ENCODE measurements around the gene SCAANT1. TPM values are rescaled to one million over a fixed set of nuclear protein-coding genes. Genes with fewer than 3 reads are reported as not detected.

The SCAANT1 gene
- total and polyA plus RNA-seq, 2 donors (not counting 1 experiment from before 2014, with no cell fraction given), result 1.7 TPM; not detected in 1

- Histone ChIP-seq H3K79me2 (ENCODE audit: control insufficient read depth, insufficient read depth, low read length) (peaks cover 30% of the 10 kb centered on the region), H3K4me1 (ENCODE audit: control insufficient read depth in 2 of 2, insufficient read depth in 2 of 2, low read length in 2 of 2) (peaks cover 3 to 4% of the 10 kb centered on the region in 2 donors), H2AFZ (ENCODE audit: insufficient read depth, low read depth, low read length, poor library complexity, severe bottlenecking) (no peak overlapping the region), H3K27me3 (replicated peaks in 1 of 4; ENCODE audit: control extremely low read depth in 1 of 4, control insufficient read depth in 3 of 4, insufficient read depth in 4 of 4, low read length in 3 of 4) (no peaks in the 10 kb centered on the region), H3K4me3 (ENCODE audit: control extremely low read depth in 1 of 5, extremely low read depth in 1 of 5, insufficient read depth in 1 of 5, low read depth in 2 of 5, low read length in 4 of 5) (no peak overlapping the region), H3K9ac (ENCODE audit: low read length) (no peak overlapping the region), H3K27ac (ENCODE audit: low read length in 2 of 2) (no peak overlapping the region), H3K36me3 (replicated peaks in 1 of 2; ENCODE audit: control extremely low read depth in 1 of 2, control insufficient read depth in 1 of 2, extremely low read depth in 1 of 2, insufficient read depth in 2 of 2, low read length in 1 of 2) (peaks cover 0 to 14% of the 10 kb centered on the region in 2 experiments), H3K4me2 (replicated peaks; ENCODE audit: low read depth, low read length, poor library complexity, severe bottlenecking) (no peak overlapping the region), H3K9me3 (ENCODE audit: control extremely low read depth in 1 of 3, control insufficient read depth in 2 of 3, insufficient read depth in 1 of 3, low read length in 2 of 3) (peaks cover 0 to 2% (median 0%) of the 10 kb centered on the region in 3 donors), H4K20me1 (ENCODE audit: control insufficient read depth, insufficient read depth, low read length, poor library complexity, severe bottlenecking) (peaks cover 8% of the 10 kb centered on the region)
- intact Hi-C loops (cut with micrococcal nuclease), result no loop called here
- H3K27me3 Mint-ChIP-seq, result no peaks in the 10 kb centered on the region
- no peaks in the 10 kb centered on the region for H3K9me3 Mint-ChIP-seq (ENCODE audit: insufficient read depth)
- peaks cover 7% of the 10 kb centered on the region for H3K4me1 Mint-ChIP-seq
- no CpG with 5 or more reads among the region's 4 CpGs for WGBS (ENCODE audit: insufficient coverage)
- ATAC-seq (ENCODE audit: low read depth), result no peak
- no peak overlapping the region for H3K27ac Mint-ChIP-seq
- H3K4me3 Mint-ChIP-seq, result no peak overlapping the region
- DNase-seq, result no peak
- TF ChIP-seq CTCF (IDR thresholded peaks at IDR 0.05) (no peak), EZH2 (IDR thresholded peaks at IDR 0.05; ENCODE audit: borderline replicate concordance, insufficient read depth, low read depth, low read length, poor library complexity, severe bottlenecking) (no peak)
- ChIA-PET POLR2A (no interaction called here), CTCF (interaction anchor here (0.6 to 1.7 kb wide), 3 partner anchors 16 to 578 kb away, joined by 3 to 5 read pairs (median 3); no protein-coding TSS in a partner anchor)
These were observed 6.2 kb downstream of the SCAANT1 start for GRCh38 chr3:63905731-63906620.

DNA sequence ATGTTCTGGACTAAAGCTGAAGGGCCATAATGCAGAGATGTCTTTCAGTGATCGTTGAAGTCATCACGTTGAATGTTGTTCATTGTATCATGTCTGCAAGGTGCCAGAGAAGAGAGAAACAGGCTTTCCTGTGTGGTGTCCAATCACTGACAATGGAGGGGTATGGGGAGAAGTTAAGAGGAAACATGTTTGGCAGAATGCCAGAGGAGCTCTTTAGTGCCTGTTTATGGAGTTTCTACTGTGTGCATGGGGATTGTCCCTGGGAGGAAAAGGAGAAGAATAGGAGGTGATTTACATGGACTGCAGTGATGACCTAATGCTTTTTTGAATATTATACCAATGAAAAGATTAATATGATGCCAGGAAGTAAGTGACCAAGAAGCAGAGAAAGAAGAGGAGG lies 11.7 kb downstream of the SCAANT1 start:
- Histone ChIP-seq H3K4me2 (replicated peaks; ENCODE audit: low read depth, low read length, poor library complexity, severe bottlenecking) (no peak overlapping the region), H3K27ac (ENCODE audit: low read length in 2 of 2) (no peak overlapping the region), H2AFZ (ENCODE audit: insufficient read depth, low read depth, low read length, poor library complexity, severe bottlenecking) (no peak overlapping the region), H3K27me3 (replicated peaks in 1 of 4; ENCODE audit: control extremely low read depth in 1 of 4, control insufficient read depth in 3 of 4, insufficient read depth in 4 of 4, low read length in 3 of 4) (no peaks in the 10 kb centered on the region), H3K9me3 (ENCODE audit: control extremely low read depth in 1 of 3, control insufficient read depth in 2 of 3, insufficient read depth in 1 of 3, low read length in 2 of 3) (peaks cover 0 to 2% (median 0%) of the 10 kb centered on the region in 3 donors), H3K9ac (ENCODE audit: low read length) (no peak overlapping the region), H3K4me3 (ENCODE audit: control extremely low read depth in 1 of 5, extremely low read depth in 1 of 5, insufficient read depth in 1 of 5, low read depth in 2 of 5, low read length in 4 of 5) (no peak overlapping the region), H3K79me2 (ENCODE audit: control insufficient read depth, insufficient read depth, low read length) (peaks cover 41% of the 10 kb centered on the region), H3K36me3 (replicated peaks in 1 of 2; ENCODE audit: control extremely low read depth in 1 of 2, control insufficient read depth in 1 of 2, extremely low read depth in 1 of 2, insufficient read depth in 2 of 2, low read length in 1 of 2) (peaks cover 0 to 32% of the 10 kb centered on the region in 2 experiments), H4K20me1 (ENCODE audit: control insufficient read depth, insufficient read depth, low read length, poor library complexity, severe bottlenecking) (peaks cover 14% of the 10 kb centered on the region), H3K4me1 (ENCODE audit: control insufficient read depth in 2 of 2, insufficient read depth in 2 of 2, low read length in 2 of 2) (peaks cover 6 to 11% of the 10 kb centered on the region in 2 donors)
- no peak for TF ChIP-seq CTCF (IDR thresholded peaks at IDR 0.05)
- no peak for TF ChIP-seq EZH2 (IDR thresholded peaks at IDR 0.05; ENCODE audit: borderline replicate concordance, insufficient read depth, low read depth, low read length, poor library complexity, severe bottlenecking)
- no peak for DNase-seq
- H3K27me3 Mint-ChIP-seq, result no peaks in the 10 kb centered on the region
- ATAC-seq (ENCODE audit: low read depth), result no peak
- POLR2A ChIA-PET, result no interaction called here
- H3K4me3 Mint-ChIP-seq, result no peak overlapping the region
- intact Hi-C loops (cut with micrococcal nuclease), result no loop called here
- CTCF ChIA-PET, result no interaction called here
- 56% methylated on average over 2 of the region's 2 CpGs for WGBS (ENCODE audit: insufficient coverage)
- H3K27ac Mint-ChIP-seq, result peak overlapping the region; percentile 1
- H3K9me3 Mint-ChIP-seq (ENCODE audit: insufficient read depth), result no peaks in the 10 kb centered on the region
- peaks cover 25% of the 10 kb centered on the region for H3K4me1 Mint-ChIP-seq
